Stimulated activated naive CD8-positive, alpha-beta T cell treated with anti-CD3 and anti-CD28 coated beads, Interleukin-15, Interleukin-2, amounts not matched to agents 100 ng/mL and 50 ng/mL, for 24 hours (primary cell): ENCODE results near the gene DUS1L.
A peak's percentile ranks its signal among the peaks of the same experiment; 100 is the strongest.
"Not testable (repeated sequence)": the region's sequence is repeated elsewhere in the genome, so short reads cannot be mapped to it uniquely, and the experiment has no call there.

Source experiments
- H3K27ac Mint-ChIP-seq: one replicate; pipeline ENCODE4 v1.8.0; 2021; ENCODE audit warnings: mild to moderate bottlenecking, mixed read lengths
- H3K27me3 Mint-ChIP-seq: one replicate; pipeline ENCODE4 v1.8.0; 2021; ENCODE audit warnings: mixed read lengths
- H3K36me3 Mint-ChIP-seq: one replicate; pipeline ENCODE4 v1.8.0; 2021; ENCODE audit warnings: low read depth, mixed read lengths
- H3K4me1 Mint-ChIP-seq: one replicate; pipeline ENCODE4 v1.8.0; 2021; ENCODE audit warnings: low read depth, mixed read lengths
- H3K4me3 Mint-ChIP-seq: one replicate; pipeline ENCODE4 v1.8.0; 2021; ENCODE audit warnings: mild to moderate bottlenecking, mixed read lengths
- H3K9me3 Mint-ChIP-seq: one replicate; pipeline ENCODE4 v1.8.0; 2021; ENCODE audit warnings: mixed read lengths

The DUS1L gene

GRCh38 chr17:82039695-82040299 lies 25.8 kb downstream of the DUS1L start:
- no peak overlapping the region for H3K27ac Mint-ChIP-seq
- peaks cover 20% of the 10 kb centered on the region for H3K4me1 Mint-ChIP-seq
- no peaks in the 10 kb centered on the region for H3K36me3 Mint-ChIP-seq
- no peaks in the 10 kb centered on the region for H3K27me3 Mint-ChIP-seq
- no peak overlapping the region for H3K4me3 Mint-ChIP-seq
- no peaks in the 10 kb centered on the region for H3K9me3 Mint-ChIP-seq

DNA sequence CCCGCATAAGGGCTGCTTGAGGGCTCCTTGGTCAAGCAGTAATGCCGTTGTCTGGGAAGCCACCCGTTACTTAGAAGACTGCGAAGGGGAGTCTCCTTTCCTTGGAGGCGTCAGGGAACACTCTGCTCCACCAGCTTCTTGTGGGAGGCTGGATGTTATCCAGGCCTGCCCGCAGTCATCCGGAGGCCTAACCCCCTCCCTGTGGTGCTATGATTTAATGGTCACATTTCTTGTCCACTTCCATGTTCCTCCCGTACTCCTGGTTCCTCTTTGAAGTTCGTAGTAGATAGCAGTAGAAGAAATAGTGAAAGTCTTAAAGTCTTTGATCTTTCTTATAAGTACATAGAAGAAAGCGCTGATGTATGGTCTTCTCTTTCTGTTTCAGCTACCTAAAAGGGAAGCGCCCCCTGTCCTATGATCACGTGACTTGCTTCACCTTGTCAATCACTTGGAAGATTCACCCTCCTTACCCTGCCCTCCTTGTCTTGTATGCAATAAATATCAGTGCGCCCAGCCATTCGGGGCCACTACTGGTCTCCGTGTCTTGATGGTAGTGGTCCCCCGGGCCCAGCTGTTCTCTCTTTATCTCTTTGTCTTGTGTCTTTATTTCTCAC lies 26.7 kb downstream of the DUS1L start:
- H3K4me1 Mint-ChIP-seq = peaks cover 20% of the 10 kb centered on the region
- not testable (repeated sequence) for H3K4me3 Mint-ChIP-seq

GRCh38 chr17:82037889-82038195 lies 27.8 kb downstream of the DUS1L start:
- Mint-ChIP-seq H3K27ac (peak overlapping the region; percentile 86), H3K9me3 (no peaks in the 10 kb centered on the region), H3K4me3 (peak overlapping the region; percentile 75), H3K4me1 (peaks cover 20% of the 10 kb centered on the region), H3K27me3 (no peaks in the 10 kb centered on the region), H3K36me3 (no peaks in the 10 kb centered on the region)

More for the DNA sequence above, 26.7 kb downstream of the DUS1L start:
- not testable (repeated sequence) for H3K9me3 Mint-ChIP-seq, H3K36me3 Mint-ChIP-seq, H3K27ac Mint-ChIP-seq, H3K27me3 Mint-ChIP-seq

GRCh38 chr17:82037092-82037888 lies 28.3 kb downstream of the DUS1L start, which contains the start of gene DCXR:
Gene DCXR, minus strand, starts transcription at chr17:82037697. Its CDS starts 15 bp downstream, at chr17:82037682.
- Mint-ChIP-seq H3K9me3 (no peaks in the 10 kb centered on the region), H3K4me1 (peaks cover 20% of the 10 kb centered on the region), H3K4me3 (peak within 1 kb of the TSS; percentile 75), H3K27ac (peak within 1 kb of the TSS; percentile 86), H3K27me3 (no peaks in the 10 kb centered on the region), H3K36me3 (no peaks in the 10 kb centered on the region)

GRCh38 chr17:82036634-82037091 lies 28.9 kb downstream of the DUS1L start:
- H3K36me3 Mint-ChIP-seq = no peaks in the 10 kb centered on the region
- H3K27ac Mint-ChIP-seq = no peak overlapping the region
- H3K4me1 Mint-ChIP-seq = peaks cover 20% of the 10 kb centered on the region

GRCh38 chr17:82035956-82036633 lies 29.5 kb downstream of the DUS1L start:
- no peak overlapping the region for H3K27ac Mint-ChIP-seq
- no peaks in the 10 kb centered on the region for H3K9me3 Mint-ChIP-seq
- peaks cover 20% of the 10 kb centered on the region for H3K4me1 Mint-ChIP-seq
- peak overlapping the region; percentile 74 for H3K4me3 Mint-ChIP-seq
- H3K27me3 Mint-ChIP-seq = no peaks in the 10 kb centered on the region
- H3K36me3 Mint-ChIP-seq = no peaks in the 10 kb centered on the region

More at GRCh38 chr17:82036634-82037091, 28.9 kb downstream of the DUS1L start:
- Mint-ChIP-seq H3K4me3 (peak overlapping the region; percentile 74), H3K27me3 (no peaks in the 10 kb centered on the region), H3K9me3 (no peaks in the 10 kb centered on the region)

GRCh38 chr17:82035488-82035887 lies 30.1 kb downstream of the DUS1L start:
- Mint-ChIP-seq H3K27me3 (no peaks in the 10 kb centered on the region), H3K27ac (no peak overlapping the region), H3K4me3 (peak overlapping the region; percentile 74), H3K36me3 (no peaks in the 10 kb centered on the region), H3K4me1 (peaks cover 22% of the 10 kb centered on the region), H3K9me3 (no peaks in the 10 kb centered on the region)

- peaks cover 28% of the 10 kb centered on the region for H3K4me1 Mint-ChIP-seq
- no peak overlapping the region for H3K27ac Mint-ChIP-seq
- no peak overlapping the region for H3K4me3 Mint-ChIP-seq
- no peaks in the 10 kb centered on the region for H3K36me3 Mint-ChIP-seq
- no peaks in the 10 kb centered on the region for H3K9me3 Mint-ChIP-seq
- H3K27me3 Mint-ChIP-seq = no peaks in the 10 kb centered on the region
Measured at GRCh38 chr17:82034371-82035011, 31.1 kb downstream of the DUS1L start.

GRCh38 chr17:82033359-82034085 lies 32.1 kb downstream of the DUS1L start:
- Mint-ChIP-seq H3K36me3 (no peaks in the 10 kb centered on the region), H3K4me3 (no peak overlapping the region), H3K4me1 (peaks cover 22% of the 10 kb centered on the region), H3K9me3 (no peaks in the 10 kb centered on the region), H3K27me3 (no peaks in the 10 kb centered on the region), H3K27ac (no peak overlapping the region)

DNA sequence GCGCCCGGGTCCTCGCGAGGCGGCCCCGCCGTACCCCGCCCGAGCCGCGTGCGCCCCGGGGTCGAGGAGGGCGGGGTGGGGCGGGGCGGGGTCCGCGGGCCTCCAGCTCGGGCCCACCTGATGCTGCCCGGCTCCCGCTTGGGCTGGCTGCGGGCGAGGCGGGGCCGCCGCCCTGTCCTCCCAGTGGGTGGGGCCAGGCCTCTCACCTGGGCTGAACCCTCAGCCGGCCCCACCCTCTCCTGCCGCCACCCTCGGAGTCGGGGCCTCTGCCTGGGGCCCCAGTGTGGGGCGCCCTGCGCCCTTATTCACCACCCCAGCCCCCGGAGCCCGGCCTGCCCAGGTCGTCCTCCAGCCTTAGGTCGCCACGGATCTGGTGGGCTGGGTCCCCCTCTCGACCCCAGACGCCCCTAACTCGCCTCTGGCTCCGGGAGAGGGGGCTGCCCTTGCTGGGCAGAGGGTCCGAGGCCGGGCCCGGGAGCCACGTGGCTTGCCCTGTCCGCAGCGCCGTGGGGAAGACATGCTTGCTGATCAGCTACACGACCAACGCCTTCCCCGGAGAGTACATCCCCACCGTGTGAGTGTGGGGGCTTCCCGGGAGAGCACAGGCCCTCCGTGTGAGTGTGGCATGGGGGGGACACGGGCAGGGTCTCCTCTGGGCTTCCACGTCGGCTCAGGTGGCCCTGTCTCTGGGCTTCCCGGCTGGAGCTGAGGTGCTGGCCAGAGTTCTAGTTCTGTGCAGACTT lies 33.5 kb downstream of the DUS1L start:
- Mint-ChIP-seq H3K27me3 (no peaks in the 10 kb centered on the region), H3K4me1 (peaks cover 15% of the 10 kb centered on the region), H3K27ac (no peak overlapping the region), H3K4me3 (peak overlapping the region; percentile 58), H3K9me3 (no peaks in the 10 kb centered on the region), H3K36me3 (no peaks in the 10 kb centered on the region)

DNA sequence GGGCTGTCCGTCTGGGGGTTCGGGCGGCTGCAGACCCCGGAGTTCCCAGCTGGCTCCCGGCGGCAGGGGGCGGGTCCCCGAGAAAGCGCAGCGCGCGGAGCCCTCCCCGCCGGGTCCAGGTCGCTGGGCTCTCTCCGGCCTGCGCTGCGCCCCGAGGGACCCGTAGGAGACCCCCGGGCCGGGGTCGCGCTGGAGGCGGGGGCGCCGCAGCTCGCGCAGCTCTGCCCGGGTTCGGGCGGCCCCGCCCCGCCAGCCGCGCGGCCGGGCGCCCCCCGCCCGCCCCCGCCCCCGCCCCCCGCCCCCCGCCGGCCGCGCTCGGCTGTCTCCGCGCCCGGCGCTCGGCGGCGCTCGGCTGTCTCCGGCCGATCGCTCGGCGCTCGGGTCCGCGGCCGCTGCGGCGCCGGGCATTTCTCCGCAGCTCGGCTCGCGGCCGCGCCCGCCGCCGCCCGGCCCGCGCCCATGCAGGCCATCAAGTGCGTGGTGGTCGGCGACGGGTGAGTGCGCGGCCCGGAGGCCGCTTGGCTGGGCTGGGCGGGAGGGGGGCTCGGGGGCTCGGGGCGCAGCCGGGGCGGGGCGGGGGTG lies 34.2 kb downstream of the DUS1L start, which contains the start of gene RAC3:
RAC3 (plus strand) TSS at position 376 of the 582 bp plus-strand sequence; CDS start at position 460, 84 bp downstream.
- H3K27me3 Mint-ChIP-seq = no peaks in the 10 kb centered on the region
- no peaks in the 10 kb centered on the region for H3K9me3 Mint-ChIP-seq
- peak within 1 kb of the TSS; percentile 72 for H3K4me3 Mint-ChIP-seq
- H3K4me1 Mint-ChIP-seq = peaks cover 15% of the 10 kb centered on the region
- H3K27ac Mint-ChIP-seq = no peak within 1 kb of the TSS
- H3K36me3 Mint-ChIP-seq = no peaks in the 10 kb centered on the region

GRCh38 chr17:82030470-82031302 lies 34.9 kb downstream of the DUS1L start:
- H3K27me3 Mint-ChIP-seq = no peaks in the 10 kb centered on the region
- H3K27ac Mint-ChIP-seq = no peak overlapping the region
- H3K4me1 Mint-ChIP-seq = peaks cover 15% of the 10 kb centered on the region

More at GRCh38 chr17:82030470-82031302, 34.9 kb downstream of the DUS1L start:
- Mint-ChIP-seq H3K36me3 (no peaks in the 10 kb centered on the region), H3K9me3 (no peaks in the 10 kb centered on the region), H3K4me3 (peak overlapping the region; percentile 72)
